ENCODE results near the gene SPHK1.

- TF ChIP-seq ZFX (IDR thresholded peaks at IDR 0.05; ENCODE audit: borderline replicate concordance) = no peak
- no peak for TF ChIP-seq CTCF (IDR thresholded peaks at IDR 0.05)
Measured at GRCh38 chr17:76394166-76394565, 9.8 kb downstream of the SPHK1 start.

All from 22Rv1 (cell line).